AML-193 (cell line): ENCODE data around the gene KLHL17.

ENCODE experiments used
- DNase-seq, 2 experiments: peaks; one replicate each; lab custom pipeline; 2025; lab: John Stamatoyannopoulos, UW

Gene KLHL17

DNA sequence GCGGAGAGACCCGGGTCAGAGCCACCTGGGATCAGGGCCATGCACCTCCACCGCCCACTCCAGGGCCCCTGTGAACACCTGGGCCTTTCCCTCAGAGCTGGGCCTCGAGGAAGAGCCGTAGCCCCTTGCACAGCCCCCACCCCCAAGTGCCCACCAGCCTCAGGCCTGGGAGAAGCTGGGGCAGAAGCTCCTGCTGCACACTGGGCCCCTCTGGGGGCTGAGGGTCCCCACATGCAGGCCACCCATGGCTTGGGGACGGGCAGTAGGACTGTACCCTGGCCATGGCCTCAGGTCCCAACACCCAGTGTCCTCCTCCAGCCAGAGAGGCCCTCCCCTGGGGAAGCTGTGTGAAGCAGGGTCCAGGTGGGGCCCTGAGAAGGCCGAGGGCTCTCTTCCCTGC is 7.8 kb upstream of the KLHL17 start:
- DNase-seq, result no peak

DNA sequence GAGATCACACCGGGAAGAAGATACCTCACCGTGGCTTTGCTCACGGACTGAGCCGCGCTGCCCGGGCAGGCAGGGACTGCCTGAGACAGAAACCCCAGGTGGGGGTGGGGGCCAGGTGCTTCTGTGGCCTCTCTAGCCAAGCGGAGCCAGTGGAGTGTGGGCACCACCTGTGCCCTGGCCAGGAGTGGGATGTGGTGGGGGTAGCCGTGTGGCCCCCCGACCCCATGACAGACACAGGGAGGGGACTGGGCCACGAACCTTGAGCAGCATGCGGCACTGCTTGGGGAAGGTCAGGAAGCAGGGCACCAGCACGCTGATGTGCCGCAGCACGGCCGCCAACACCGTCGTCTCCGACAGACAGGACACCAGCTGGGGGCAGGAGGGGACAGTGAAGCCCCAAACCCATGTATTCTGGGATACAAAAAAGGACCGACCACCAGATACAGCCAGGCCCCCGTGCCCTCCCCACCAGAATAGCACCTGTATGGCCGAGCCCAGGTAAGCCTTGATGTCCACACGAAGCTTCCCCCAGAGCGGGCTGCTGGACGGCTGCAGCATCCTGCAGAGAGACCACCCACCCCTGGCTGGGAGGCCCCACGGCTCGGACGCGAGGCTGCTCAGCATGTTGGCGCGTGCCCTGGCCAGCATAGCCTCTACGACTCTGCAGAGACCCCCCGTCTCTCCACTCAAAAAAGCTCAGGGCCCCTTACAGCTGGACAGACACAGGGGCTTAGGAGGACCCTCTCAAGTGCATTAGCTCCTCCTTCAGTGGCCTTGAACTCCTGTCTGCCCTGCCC is 6.7 kb upstream of the KLHL17 start:
- DNase-seq, result no peak

DNA sequence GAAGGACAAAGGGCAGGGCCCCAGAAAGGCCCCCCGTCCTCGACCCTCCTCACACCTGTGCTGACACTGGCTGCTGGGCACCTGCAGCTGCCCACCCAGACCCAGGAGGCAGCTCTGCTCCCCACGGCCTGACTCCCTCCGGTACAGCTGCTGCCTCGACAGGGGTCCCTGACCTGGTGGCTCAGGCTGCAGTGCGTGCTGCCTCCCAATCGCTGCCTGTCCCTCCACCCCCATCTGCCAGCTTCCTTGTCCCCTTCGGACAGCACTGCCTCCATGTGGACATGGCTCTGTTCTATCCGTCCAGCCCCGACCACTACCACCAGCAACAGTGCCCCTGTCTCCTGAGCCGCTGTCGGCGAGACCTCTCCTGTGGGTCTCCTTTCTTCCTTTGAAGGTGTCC is 5.5 kb upstream of the KLHL17 start:
- no peak for DNase-seq

DNA sequence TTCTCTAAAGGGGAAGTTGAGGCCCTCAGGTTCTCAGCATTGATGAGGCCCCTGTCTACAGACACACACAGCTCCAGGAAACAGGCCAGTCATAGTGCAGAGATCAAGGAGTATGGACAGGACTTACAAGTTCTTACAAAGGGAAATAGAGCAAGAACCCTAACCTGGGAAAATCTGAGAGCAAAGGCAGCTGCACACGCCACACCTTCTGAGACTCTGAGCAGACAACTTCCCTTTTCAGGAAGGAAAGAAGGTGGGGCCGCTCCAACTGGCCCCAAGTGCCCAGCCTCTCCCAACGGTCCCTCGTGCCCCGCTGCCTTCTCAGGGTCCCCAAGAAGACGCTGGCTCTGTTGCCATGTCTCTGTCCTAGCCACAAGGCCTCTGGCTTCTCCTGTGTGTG is 4.9 kb upstream of the KLHL17 start:
- DNase-seq, result peak in 1 of 2 experiments; percentile 15

DNA sequence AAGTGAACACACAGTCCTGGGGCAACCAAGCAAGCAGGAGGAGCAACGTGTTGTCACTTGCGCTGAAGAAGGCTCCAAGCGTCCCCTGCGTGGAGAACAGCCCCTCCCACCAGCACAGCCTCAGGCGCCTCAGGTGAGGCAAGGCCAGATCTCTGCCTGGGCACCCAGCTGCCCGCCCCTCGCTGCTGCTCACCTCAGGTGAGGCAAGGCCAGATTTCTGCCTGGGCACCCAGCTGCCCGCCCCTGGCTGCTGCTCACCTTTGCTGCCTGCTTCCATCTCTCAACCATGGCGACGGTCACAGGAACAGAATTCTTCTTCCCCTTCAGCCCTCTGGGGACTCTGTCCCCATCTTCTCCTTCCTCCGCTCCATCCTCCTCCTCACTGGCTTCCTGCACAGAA is 3.7 kb upstream of the KLHL17 start:
- DNase-seq, result no peak

DNA sequence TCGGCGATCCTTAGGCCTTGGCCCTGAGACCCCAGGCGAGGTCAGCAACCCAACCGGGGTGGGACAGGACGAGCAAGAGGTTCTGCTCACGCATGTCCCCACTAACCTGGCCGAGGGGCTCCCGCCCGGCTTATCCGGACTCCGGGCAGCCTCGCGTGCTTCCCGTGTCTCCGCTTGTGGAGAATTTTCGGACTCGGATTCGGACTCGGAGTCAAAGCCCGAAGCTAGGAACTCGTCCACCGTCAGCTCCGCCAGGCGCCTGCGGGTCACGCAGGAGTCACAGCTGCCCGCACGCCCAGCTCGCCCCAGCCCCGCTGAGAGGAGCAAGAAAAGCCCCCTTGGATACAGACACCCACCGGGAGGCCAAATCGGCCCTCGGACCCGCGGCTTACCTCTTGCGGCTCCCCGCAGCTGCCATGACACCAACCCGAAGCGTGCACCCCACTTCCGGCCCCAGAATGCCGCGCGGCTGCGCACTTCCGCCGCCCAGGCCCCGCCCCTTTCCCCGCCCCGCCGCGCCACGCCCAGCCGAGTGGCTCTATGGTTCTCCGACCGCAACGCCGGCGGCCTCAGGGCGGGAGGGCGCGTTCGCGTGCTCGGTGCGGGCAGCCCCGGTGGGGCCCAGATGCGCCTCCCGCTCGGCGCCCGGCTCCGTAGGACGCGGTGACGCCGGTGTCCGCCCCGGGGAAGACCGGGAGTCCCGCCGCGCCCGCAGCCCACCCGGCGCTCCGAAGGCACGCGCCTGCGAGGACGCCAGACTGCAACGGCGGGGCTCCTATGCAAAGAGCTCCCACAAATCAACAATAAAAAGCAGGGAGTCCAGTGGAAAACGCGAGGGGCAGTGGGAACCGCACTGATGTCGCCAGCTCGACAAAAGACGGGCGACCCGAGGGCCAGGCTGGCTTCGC is 1.3 kb upstream of the KLHL17 start, which contains the start of gene NOC2L:
Gene NOC2L (minus strand): TSS at position 434 of the 908 bp plus-strand sequence. CDS start 16 bp downstream, at position 418.
- peak; percentile 72 to 77 for DNase-seq

DNA sequence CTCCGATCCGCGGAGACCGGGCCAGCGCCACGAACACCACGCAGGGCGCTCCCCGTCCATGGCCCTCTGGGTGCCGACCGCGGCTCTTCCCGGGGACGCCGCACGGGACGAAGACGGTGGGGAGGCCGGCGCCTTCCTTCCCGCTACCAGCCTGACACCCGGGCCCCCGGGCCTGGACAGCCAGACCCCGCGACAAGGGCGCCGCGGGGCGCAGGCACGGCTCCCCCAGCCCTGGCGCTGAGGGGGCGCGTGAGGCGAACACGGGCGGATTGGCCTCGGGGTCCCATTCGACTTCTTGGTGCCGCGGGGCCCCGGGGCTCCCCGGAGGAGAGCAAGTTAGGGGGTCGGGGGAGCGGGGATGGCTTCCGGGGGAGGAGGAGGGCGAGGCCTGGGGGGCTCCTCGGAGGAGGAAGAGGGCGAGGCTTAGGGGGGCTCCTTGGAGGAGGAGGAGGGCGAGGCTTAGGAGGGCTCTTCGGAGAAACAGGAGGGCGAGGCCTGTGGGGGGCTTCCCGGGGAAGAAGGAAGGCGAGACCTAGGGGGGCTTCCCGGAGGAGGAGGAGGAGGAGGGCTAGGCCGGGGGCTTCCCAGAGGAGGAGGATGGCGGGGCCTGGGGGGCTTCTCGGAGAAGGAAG is 537 bp upstream of the KLHL17 start:
- DNase-seq, result no peak

DNA sequence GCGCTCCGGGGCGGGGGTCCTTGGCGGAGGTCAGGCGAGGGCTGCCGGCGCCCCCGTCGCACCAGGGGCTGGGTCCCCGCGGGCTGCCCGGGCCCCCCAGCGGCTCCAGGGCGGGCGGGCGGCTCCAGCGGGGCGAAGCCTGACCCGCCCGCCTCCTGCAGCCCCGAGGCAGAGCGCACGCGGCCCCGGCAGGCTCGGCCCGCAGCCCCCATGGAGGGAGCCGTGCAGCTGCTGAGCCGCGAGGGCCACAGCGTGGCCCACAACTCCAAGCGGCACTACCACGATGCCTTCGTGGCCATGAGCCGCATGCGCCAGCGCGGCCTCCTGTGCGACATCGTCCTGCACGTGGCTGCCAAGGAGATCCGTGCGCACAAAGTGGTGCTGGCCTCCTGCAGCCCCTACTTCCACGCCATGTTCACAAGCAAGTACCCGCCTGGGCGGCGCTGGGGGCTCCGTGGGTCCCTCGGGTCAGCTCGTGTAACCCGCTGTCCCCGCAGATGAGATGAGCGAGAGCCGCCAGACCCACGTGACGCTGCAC is 817 bp downstream of the KLHL17 start:
- DNase-seq, result no peak

DNA sequence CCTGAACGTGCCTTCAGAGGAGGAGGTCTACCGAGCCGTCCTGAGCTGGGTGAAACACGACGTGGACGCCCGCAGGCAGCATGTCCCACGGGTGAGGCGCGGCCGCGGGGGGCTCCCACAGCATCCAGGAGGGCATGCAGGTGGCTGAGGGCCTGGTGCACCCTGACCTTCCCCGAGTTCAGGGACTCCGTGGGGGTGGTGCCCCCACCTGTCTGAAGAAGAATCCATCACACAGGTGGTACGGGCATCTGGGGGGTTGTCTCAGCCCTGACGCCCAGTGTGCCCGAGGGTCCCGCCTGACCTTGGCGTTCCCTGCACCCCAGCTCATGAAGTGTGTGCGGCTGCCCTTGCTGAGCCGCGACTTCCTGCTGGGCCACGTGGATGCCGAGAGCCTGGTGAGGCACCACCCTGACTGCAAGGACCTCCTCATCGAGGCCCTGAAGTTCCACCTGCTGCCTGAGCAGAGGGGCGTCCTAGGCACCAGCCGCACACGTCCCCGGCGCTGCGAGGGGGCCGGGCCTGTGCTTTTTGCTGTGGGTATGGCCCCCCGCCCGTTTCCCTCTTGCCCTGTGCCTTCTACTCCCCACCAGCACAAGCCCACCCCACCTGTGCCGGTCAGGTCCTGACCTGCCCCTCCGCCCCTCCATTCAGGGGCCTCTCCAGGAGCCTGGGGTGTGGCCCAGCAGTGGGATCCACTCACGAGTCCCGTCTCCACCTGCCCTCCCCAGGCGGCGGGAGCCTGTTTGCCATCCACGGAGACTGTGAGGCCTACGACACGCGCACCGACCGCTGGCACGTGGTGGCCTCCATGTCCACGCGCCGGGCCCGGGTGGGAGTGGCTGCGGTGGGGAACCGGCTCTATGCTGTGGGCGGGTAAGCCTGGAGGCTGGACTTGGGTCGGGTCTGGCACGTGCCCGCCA is 2.3 kb downstream of the KLHL17 start:
- no peak for DNase-seq

DNA sequence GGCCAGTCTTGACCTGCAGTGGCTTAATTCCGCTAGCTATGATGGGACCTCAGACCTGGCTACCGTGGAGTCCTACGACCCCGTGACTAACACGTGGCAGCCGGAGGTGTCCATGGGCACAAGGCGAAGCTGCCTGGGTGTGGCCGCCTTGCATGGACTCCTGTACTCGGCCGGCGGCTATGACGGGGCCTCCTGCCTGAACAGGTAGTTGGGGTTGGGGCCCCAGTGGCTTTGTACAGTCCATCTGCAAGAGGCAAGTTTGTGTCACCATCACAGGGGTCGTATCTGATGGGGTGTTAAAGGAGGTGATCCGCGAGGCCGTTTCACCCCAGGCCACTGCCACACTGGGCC is 2.9 kb downstream of the KLHL17 start:
- no peak for DNase-seq

DNA sequence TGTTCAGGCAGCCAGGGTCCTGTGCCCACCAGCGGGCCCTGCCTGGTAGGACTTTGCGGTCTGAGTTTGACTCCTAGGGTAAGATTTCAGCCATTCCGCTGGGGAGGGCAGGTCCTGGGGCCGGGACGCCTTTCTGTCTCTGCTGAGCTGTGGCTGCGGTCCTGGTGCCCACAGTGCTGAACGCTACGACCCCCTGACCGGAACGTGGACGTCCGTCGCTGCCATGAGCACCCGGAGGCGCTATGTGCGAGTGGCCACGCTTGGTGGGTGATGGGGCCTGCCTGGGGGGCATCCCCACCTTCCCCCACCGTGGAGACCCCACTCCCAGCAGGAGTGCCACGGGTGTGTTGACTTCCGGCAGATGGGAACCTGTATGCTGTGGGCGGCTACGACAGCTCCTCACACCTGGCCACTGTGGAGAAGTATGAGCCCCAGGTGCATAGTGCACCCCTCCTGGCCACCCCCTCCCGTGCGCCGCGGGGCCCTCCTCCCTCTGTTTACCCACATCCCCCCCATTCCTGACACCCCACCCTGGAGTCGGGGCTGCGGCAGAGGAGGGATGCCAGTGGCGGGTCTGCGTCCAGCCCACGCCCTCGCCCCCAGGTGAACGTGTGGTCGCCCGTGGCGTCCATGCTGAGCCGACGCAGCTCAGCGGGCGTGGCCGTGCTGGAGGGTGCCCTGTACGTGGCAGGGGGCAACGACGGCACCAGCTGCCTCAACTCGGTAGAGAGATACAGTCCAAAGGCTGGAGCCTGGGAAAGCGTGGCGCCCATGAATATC is 3.6 kb downstream of the KLHL17 start:
- no peak for DNase-seq

DNA sequence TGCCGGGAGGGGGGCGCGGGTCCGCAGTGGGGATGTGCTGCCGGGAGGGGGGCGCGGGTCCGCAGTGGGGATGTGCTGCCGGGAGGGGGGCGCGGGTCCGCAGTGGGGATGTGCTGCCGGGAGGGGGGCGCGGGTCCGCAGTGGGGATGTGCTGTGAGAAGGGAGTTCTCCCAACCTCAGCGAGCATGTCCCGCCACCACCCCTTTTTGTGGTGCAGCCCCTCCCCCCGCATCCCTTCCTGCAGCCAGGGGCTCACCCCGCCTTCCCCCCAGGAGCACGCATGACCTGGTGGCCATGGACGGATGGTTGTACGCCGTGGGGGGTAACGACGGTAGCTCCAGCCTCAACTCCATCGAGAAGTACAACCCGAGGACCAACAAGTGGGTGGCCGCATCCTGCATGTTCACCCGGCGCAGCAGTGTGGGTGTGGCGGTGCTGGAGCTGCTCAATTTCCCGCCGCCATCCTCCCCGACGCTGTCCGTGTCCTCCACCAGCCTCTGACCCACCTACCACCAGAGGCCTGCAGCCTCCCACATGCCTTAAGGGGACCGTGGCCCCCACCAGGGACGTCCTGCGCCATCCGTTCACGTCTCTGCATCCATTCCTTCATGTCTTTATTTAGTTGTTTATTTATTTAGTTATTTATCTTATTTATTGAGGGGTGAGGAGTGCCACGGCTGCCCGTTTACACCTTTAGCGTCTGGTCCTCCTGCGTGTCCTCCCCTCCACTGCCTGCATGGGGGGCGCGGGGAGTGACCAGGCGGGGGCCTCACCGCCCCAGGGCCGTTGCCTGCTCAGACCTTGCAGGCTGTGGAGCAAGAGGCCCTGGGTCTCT is 4.5 kb downstream of the KLHL17 start:
- DNase-seq, result no peak

DNA sequence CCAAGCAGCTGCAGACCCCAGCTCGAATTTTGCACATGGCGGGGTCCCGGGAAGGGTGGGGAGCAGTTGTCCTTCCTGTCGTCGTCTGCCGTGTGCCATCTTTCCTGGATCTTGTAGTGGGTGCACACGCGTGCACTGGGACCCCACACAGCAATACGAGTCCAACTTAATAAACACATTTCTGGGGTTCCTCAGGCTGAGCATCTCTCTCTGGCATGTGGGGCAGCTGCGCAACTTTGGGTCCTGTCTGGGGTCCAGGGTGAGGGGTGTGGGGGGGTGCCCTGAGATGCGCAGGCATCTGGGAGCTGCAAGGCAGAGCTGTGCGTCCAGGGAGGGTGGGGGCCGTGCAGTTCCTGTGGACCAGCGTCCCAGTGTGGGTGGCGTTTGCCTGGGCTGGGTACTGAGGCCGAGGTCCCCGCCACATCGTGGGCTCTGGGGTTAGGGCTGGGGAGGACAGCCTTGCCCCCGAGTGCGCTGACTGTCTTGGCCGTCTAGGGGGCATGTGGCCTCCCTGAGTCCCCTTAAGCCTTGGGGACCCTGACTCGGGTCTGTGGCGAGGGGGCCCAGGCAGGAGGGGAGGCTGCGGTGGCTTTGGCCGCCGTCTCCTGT is 5.2 kb downstream of the KLHL17 start:
- no peak for DNase-seq

DNA sequence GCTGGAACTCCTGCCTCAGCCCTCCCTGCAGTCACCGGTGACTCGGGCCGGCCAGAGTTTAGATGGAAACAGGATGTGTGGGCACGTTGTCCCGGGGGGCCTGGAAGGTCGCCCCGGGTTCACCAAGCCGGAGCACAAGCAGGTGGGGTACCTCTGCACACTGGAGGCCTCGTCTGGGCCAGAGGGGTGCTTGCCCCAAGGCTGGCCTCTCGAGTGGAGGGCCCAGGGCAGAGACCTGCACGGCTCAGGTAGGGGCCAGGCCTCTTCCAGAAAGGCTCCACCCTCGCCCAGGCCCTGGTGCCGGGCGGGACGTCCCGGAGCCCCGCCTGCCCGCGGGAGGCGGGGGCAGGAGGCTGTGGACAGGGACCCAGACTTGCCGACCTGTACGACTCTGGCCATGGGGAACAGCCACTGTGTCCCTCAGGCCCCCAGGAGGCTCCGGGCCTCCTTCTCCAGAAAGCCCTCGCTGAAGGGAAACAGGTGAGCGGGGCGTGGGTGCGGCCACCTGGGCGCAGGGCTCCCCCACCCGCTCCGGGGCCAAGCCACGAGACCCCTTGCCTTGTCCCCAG is 5.8 kb downstream of the KLHL17 start, which contains the start of gene PLEKHN1:
Gene PLEKHN1 (plus strand): TSS at position 348 of the 569 bp plus-strand sequence. CDS start 50 bp downstream, at position 398.
- DNase-seq, result no peak

DNA sequence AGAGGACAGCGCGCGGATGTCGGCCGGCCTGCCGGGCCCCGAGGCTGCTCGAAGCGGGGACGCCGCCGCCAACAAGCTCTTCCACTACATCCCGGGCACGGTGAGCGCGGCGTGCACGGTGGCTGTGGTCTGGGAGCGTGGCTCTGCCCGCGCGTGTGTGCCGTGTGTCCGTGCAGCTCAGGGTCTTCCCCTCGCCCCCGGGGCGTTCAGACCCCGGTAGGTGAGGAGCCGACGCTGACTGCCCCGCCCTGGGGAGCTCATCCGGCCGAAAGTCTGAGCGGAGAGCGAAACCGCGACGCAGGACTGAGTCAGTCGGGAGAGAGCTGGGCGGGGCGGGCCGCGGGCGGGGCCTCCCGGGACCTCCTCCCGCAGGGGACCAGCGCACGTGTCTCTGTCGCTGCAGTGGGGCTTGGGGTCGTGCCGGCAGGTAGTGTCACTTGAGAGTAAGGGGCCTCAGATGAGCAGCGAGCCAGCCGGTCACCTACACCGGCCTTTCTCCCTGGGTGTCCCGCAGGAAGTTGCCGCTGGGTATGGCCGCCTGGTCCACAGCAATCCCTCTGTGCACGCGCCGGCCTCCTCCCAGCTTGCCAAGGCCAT is 6.4 kb downstream of the KLHL17 start:
- peak; percentile 36 to 41 for DNase-seq

DNA sequence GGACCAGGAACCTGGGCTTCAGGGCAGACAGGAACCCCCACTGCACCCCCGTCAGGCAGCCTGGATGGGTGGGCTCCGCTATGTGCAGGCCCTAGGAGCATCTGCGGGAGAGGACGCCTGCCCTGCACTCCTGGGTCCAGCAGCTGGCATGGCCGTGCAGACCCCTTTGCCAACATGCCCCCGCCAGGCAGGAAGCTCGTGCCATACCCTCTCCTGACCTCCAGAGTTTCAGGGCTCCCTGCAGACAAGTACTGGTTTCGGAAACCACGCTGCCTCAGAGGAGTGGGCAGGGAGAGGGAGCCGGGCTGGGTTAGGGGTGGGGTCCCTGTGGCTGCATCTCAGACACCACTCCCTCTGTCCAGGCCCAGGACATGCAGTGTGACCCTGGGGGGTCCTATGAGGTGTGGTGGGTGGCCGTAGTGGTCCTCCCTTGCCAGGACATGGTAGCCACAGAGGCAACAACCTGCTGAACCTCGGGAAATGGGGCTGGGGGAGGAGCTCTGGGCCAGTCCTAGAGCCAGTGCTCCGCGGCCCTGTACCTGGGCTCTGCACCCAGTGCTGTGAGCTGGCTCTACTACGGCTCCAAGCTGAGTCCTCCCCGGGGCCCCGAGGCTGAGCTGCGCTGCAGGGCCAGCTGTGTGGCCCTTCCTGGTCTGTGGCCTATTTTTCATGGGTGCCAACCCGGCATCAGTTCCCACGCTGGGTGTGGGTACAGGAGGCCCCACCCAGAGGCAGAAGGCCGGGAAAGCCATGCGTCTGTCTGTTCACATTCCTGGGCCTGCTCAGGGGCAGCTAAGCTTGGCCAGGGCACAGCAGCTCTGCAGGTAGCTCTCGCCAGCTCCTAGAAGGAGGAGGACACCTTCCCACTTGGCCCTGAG is 7.3 kb downstream of the KLHL17 start:
- DNase-seq, result no peak

DNA sequence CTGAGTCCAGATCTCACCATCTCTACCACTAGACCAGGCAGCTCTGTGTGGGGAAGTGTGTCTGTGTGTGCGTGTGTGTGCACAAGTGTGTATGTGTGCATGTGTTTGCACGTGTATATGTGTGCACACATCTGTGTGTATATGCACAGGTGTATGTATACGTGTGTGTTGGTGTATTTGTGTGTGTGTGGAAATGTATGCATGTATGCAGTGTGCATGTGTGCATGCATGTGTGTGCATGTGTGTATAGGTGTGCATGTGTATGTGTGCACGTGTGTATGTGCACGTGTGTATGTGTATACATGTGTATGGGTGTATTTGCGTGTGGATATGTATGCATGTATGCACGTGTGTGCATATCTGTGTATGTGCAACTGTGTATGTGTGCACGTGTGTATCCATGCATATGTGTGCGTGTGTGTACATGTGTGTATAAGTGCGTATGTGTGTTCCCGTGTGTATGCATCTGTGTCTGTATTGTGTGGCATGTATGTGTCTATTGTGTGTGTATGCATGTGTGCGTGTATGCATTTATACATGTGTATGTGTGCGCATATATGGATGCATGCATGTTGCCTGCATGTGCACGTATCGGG is 9.0 kb downstream of the KLHL17 start:
- no peak for DNase-seq
